K562 (cell line): ENCODE data around the gene EHBP1L1. TPM values are rescaled to one million over a fixed set of nuclear protein-coding genes. Genes with fewer than 3 reads are reported as not detected.

Experiments used
- ARID2 ChIP-seq: fragments of 450-650 bp; IDR thresholded peaks from 2 replicates; pipeline ENCODE4 v1.6.1; 2017; ENCODE audit warnings: antibody characterized with exemption, mild to moderate bottlenecking
- BRF1 ChIP-seq: IDR thresholded peaks from 3 replicates; pipeline ENCODE4 v1.6.1; 2011; ENCODE audit warnings: borderline replicate concordance, mild to moderate bottlenecking; ENCODE audit not compliant: insufficient read length; ENCODE audit errors: extremely low read depth
- HIVEP1 ChIP-seq: fragments of 250-450 bp; sonication (Bioruptor Pico); IDR thresholded peaks from 2 replicates; pipeline ENCODE4 v1.4.0; 2020; ENCODE audit warnings: mild to moderate bottlenecking
- MEF2A ChIP-seq: IDR thresholded peaks from 2 replicates; pipeline ENCODE4 v1.6.1; 2011; ENCODE audit warnings: low read depth, mild to moderate bottlenecking, low read length, moderate library complexity; ENCODE audit not compliant: control insufficient read depth
- PHTF2 ChIP-seq: fragments of 250-450 bp; sonication (Bioruptor Pico); IDR thresholded peaks from 2 replicates; pipeline ENCODE4 v1.5.0; 2021; ENCODE audit warnings: mild to moderate bottlenecking
- PURB ChIP-seq: sonication (generic); formaldehyde crosslinking; IDR thresholded peaks from 2 replicates; pipeline ENCODE4 v1.9.0; 2021; ENCODE audit warnings: low read depth, mild to moderate bottlenecking, missing genetic modification reagents
- RBM34 ChIP-seq: fragments of 200-400 bp; formaldehyde crosslinking; IDR thresholded peaks from 2 replicates; pipeline ENCODE4 v1.6.1; 2018; ENCODE audit warnings: low read length, borderline replicate concordance; ENCODE audit not compliant: insufficient read depth
- SRF ChIP-seq, 2 experiments: fragments of 250-450, 450-650 bp in 1 of 2; sonication (Bioruptor Pico) in 1 of 2; sonication (generic) in 1 of 2; formaldehyde crosslinking; IDR thresholded peaks; 2 replicates each; pipeline versions ENCODE4 v1.5.0 to v1.5.1; 2020 to 2022; ENCODE audit warnings: mild to moderate bottlenecking in 1 of 2, missing genetic modification reagents in 1 of 2
- STAT5A ChIP-seq: IDR thresholded peaks from 2 replicates; pipeline ENCODE4 v1.6.1; 2012; ENCODE audit warnings: low read length, inconsistent platforms, borderline replicate concordance
- TARDBP ChIP-seq: fragments of 450-650 bp; IDR thresholded peaks from 2 replicates; pipeline ENCODE4 v1.6.1; 2016
- TBP ChIP-seq: optimal IDR thresholded peaks from 2 replicates; pipeline ENCODE3; 2011; ENCODE audit warnings: low read depth, low read length, improper control_type of control experiment
- THRAP3 ChIP-seq: fragments of 450-650 bp; IDR thresholded peaks from 2 replicates; pipeline ENCODE4 v1.6.1; 2016; ENCODE audit warnings: mild to moderate bottlenecking, inconsistent platforms, borderline replicate concordance
- ZNF121 ChIP-seq: sonication (generic); formaldehyde crosslinking; conservative IDR thresholded peaks from 2 replicates; pipeline ENCODE4 v1.8.0; 2022; ENCODE audit warnings: missing genetic modification reagents
- ZNF212 ChIP-seq: fragments of 450-650 bp; formaldehyde crosslinking; IDR thresholded peaks from 2 replicates; pipeline ENCODE4 v1.4.0; 2020; ENCODE audit warnings: mild to moderate bottlenecking
- ZNF224 ChIP-seq: sonication (generic); formaldehyde crosslinking; IDR thresholded peaks from 2 replicates; pipeline ENCODE4 v1.8.0; 2022; ENCODE audit warnings: mild to moderate bottlenecking, missing genetic modification reagents
- ZNF699 ChIP-seq: fragments of 250-450 bp; sonication (Bioruptor Pico); IDR thresholded peaks from 2 replicates; pipeline ENCODE4 v1.8.0; 2021; ENCODE audit warnings: mild to moderate bottlenecking, moderate library complexity; ENCODE audit not compliant: insufficient replicate concordance
- ZNF830 ChIP-seq: fragments of 250-450 bp; sonication (Bioruptor Pico); IDR thresholded peaks from 2 replicates; pipeline ENCODE4 v1.5.0; 2021; ENCODE audit warnings: mild to moderate bottlenecking
- polyA plus RNA-seq, 8 experiments: library from polyadenylated mRNA; depleted of rRNA in 4 of 8; stranded (reverse) in 5 of 8; unstranded in 3 of 8; fragments of >200 nt; fragmentation: Nextera tagmentation in 2 of 8; fragmentation: Illumina TruSeq in 1 of 8; extraction: Ambion mirVana in 2 of 8; extraction: Trizol in 1 of 8; gene quantifications; 2 replicates each; pipeline versions ENCODE4 v1.2.1 to v1.2.3, GENCODE V29; 2011 to 2014; ENCODE audit warnings: inconsistent platforms in 1 of 8, missing spikeins in 1 of 8
- total RNA-seq, 7 experiments: library from RNA; depleted of rRNA in 6 of 7; stranded (reverse); fragments of >200 nt in 6 of 7; fragmentation: Illumina TruSeq in 2 of 7; extraction: Trizol in 2 of 7; gene quantifications; 2 replicates each; pipeline versions ENCODE4 v1.2.1 to v1.2.3, GENCODE V29; 2011 to 2021; ENCODE audit warnings: low replicate concordance in 1 of 7
- TF ChIP-seq, protein P1 (sequence below), 2 experiments: fragments of 450-650 bp; IDR thresholded peaks; 2 replicates each; pipeline ENCODE4 v1.6.1; 2018; ENCODE audit warnings: mild to moderate bottlenecking in 2 of 2, low read depth in 1 of 2; ENCODE audit not compliant: partially characterized antibody in 2 of 2
- TF ChIP-seq, protein P2 (sequence below): sonication (generic); formaldehyde crosslinking; IDR thresholded peaks from 2 replicates; pipeline ENCODE4 v1.8.1; 2023; ENCODE audit warnings: mild to moderate bottlenecking, missing genetic modification reagents
- TF ChIP-seq, protein P3 (sequence below): fragments of 450-650 bp; IDR thresholded peaks from 2 replicates; pipeline ENCODE4 v1.6.1; 2014; ENCODE audit warnings: low read depth, mild to moderate bottlenecking, moderate library complexity, borderline replicate concordance

EHBP1L1 gene
- total and polyA plus RNA-seq, 9 of the 15 experiments (the other 6 are each of a cell fraction or from before 2014, with no cell fraction given): 0.03 to 87.1 (median 26.3) TPM

DNA sequence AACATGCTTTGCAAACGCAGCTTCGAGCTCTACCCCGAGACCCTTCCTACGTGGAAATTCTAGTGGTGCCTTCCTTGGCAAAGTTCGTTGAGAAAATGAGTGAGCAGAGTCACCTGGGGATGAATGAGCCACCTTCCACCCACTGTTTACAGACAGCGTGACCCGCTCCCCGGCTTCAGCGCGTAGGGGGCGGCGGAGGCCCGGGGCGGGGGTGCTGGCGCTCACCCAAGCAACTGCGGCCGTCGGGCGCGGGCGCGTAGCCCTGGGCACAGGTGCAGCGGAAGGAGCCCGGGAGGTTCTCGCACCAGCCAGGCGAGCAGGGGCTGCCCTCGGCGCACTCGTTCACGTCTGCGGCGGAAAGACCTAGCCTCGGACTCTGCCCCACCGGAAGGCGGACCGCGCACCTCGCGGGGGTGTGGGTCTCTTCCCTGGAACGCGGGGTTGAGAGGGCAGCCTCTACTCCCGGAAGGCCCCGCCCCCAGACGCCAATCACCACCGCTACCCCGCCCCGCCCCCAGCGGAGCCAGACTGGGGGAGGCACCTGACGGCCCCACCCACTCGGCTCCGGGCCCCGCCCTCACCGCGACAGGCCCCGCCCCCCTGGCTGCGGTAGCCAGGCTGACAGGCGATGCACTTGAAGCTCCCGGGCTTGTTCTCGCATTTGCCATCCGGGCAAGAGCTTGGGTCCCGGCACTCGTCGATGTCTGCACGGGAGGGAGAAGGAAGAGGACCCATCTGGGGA is 29.5 kb upstream of the EHBP1L1 start (continued):
- TF ChIP-seq SRF (CRISPR knock-in tag; IDR thresholded peaks at IDR 0.05) (peak in 1 of 2 experiments; percentile 29; a peak in 1 of 4 replicates), BRF1 (no peak), TBP (peak; percentile 19), STAT5A (no peak), HIVEP1 (CRISPR knock-in tag) (no peak), ARID2 (no peak), ZNF699 (CRISPR knock-in tag) (no peak), THRAP3 (no peak), RBM34 (no peak), ZNF121 (CRISPR knock-in tag) (no peak), MEF2A (no peak), PHTF2 (CRISPR knock-in tag) (no peak), PURB (CRISPR knock-in tag) (no peak), TARDBP (0 out of 2 replicates have a peak, but pooled peaks have one; percentile 24), ZNF212 (no peak), ZNF830 (CRISPR knock-in tag) (no peak), ZNF224 (CRISPR knock-in tag) (no peak)
- TF ChIP-seq, protein P1, sequence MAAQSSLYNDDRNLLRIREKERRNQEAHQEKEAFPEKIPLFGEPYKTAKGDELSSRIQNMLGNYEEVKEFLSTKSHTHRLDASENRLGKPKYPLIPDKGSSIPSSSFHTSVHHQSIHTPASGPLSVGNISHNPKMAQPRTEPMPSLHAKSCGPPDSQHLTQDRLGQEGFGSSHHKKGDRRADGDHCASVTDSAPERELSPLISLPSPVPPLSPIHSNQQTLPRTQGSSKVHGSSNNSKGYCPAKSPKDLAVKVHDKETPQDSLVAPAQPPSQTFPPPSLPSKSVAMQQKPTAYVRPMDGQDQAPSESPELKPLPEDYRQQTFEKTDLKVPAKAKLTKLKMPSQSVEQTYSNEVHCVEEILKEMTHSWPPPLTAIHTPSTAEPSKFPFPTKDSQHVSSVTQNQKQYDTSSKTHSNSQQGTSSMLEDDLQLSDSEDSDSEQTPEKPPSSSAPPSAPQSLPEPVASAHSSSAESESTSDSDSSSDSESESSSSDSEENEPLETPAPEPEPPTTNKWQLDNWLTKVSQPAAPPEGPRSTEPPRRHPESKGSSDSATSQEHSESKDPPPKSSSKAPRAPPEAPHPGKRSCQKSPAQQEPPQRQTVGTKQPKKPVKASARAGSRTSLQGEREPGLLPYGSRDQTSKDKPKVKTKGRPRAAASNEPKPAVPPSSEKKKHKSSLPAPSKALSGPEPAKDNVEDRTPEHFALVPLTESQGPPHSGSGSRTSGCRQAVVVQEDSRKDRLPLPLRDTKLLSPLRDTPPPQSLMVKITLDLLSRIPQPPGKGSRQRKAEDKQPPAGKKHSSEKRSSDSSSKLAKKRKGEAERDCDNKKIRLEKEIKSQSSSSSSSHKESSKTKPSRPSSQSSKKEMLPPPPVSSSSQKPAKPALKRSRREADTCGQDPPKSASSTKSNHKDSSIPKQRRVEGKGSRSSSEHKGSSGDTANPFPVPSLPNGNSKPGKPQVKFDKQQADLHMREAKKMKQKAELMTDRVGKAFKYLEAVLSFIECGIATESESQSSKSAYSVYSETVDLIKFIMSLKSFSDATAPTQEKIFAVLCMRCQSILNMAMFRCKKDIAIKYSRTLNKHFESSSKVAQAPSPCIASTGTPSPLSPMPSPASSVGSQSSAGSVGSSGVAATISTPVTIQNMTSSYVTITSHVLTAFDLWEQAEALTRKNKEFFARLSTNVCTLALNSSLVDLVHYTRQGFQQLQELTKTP (IDR thresholded peaks at IDR 0.05; ENCODE audit: low read depth in 1 of 2, partially characterized antibody in 2 of 2): no peak
- TF ChIP-seq, protein P2, sequence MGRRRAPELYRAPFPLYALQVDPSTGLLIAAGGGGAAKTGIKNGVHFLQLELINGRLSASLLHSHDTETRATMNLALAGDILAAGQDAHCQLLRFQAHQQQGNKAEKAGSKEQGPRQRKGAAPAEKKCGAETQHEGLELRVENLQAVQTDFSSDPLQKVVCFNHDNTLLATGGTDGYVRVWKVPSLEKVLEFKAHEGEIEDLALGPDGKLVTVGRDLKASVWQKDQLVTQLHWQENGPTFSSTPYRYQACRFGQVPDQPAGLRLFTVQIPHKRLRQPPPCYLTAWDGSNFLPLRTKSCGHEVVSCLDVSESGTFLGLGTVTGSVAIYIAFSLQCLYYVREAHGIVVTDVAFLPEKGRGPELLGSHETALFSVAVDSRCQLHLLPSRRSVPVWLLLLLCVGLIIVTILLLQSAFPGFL (CRISPR knock-in tag): no peak
- TF ChIP-seq, protein P3, sequence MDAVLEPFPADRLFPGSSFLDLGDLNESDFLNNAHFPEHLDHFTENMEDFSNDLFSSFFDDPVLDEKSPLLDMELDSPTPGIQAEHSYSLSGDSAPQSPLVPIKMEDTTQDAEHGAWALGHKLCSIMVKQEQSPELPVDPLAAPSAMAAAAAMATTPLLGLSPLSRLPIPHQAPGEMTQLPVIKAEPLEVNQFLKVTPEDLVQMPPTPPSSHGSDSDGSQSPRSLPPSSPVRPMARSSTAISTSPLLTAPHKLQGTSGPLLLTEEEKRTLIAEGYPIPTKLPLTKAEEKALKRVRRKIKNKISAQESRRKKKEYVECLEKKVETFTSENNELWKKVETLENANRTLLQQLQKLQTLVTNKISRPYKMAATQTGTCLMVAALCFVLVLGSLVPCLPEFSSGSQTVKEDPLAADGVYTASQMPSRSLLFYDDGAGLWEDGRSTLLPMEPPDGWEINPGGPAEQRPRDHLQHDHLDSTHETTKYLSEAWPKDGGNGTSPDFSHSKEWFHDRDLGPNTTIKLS: no peak
